Nephron progenitor cell (in vitro differentiated cells): ENCODE data around the gene NPM3.

Source experiments
- DNase-seq: peaks from one replicate; pipeline ENCODE4 v3.0.0; 2021
- H3K27ac Mint-ChIP-seq: 2 replicates; pipeline ENCODE4 v1.8.0; 2021; ENCODE audit warnings: mild to moderate bottlenecking, moderate library complexity, mixed read lengths
- H3K27me3 Mint-ChIP-seq: 2 replicates; pipeline ENCODE4 v1.8.0; 2021; ENCODE audit warnings: mild to moderate bottlenecking, low read depth, mixed read lengths; ENCODE audit not compliant: poor library complexity
- H3K36me3 Mint-ChIP-seq: 2 replicates; pipeline ENCODE4 v1.8.0; 2021; ENCODE audit warnings: low read depth, mixed read lengths
- H3K4me1 Mint-ChIP-seq: 2 replicates; pipeline ENCODE4 v1.8.0; 2021; ENCODE audit warnings: mixed read lengths
- H3K4me3 Mint-ChIP-seq: 2 replicates; pipeline ENCODE4 v1.8.0; 2021; ENCODE audit warnings: mild to moderate bottlenecking, moderate library complexity, mixed read lengths
- H3K9me3 Mint-ChIP-seq: 2 replicates; pipeline ENCODE4 v1.8.0; 2021; ENCODE audit warnings: mild to moderate bottlenecking, moderate library complexity, mixed read lengths
- CTCF ChIP-seq: fragments of 200-600 bp; sonication (generic); IDR thresholded peaks from 2 replicates; pipeline ENCODE4 v1.5.0; 2021; ENCODE audit warnings: antibody characterized with exemption

The NPM3 gene

GRCh38 chr10:101785801-101786200, 2.6 kb upstream of the NPM3 start:
- Mint-ChIP-seq H3K4me1 (peaks cover 37% of the 10 kb centered on the region), H3K9me3 (no peaks in the 10 kb centered on the region), H3K27ac (peak overlapping the region; percentile 50), H3K4me3 (no peak overlapping the region), H3K36me3 (peaks cover 34% of the 10 kb centered on the region), H3K27me3 (no peaks in the 10 kb centered on the region)
- DNase-seq = no peak
- TF ChIP-seq CTCF = no peak

GRCh38 chr10:101784558-101784957, 1.3 kb upstream of the NPM3 start:
- no peak for TF ChIP-seq CTCF
- H3K9me3 Mint-ChIP-seq = no peaks in the 10 kb centered on the region
- peak overlapping the region; percentile 100 for H3K4me3 Mint-ChIP-seq
- no peak for DNase-seq
- no peaks in the 10 kb centered on the region for H3K27me3 Mint-ChIP-seq
- peaks cover 30% of the 10 kb centered on the region for H3K36me3 Mint-ChIP-seq
- H3K27ac Mint-ChIP-seq = peak overlapping the region; percentile 94
- H3K4me1 Mint-ChIP-seq = peaks cover 44% of the 10 kb centered on the region

GRCh38 chr10:101783736-101784118, 481 bp upstream of the NPM3 start:
- no peaks in the 10 kb centered on the region for H3K9me3 Mint-ChIP-seq
- peaks cover 49% of the 10 kb centered on the region for H3K4me1 Mint-ChIP-seq
- no peak for DNase-seq
- no peak for TF ChIP-seq CTCF
- H3K36me3 Mint-ChIP-seq = peaks cover 22% of the 10 kb centered on the region
- H3K27ac Mint-ChIP-seq = peak overlapping the region; percentile 94
- H3K4me3 Mint-ChIP-seq = peak overlapping the region; percentile 100
- H3K27me3 Mint-ChIP-seq = peaks cover 7% of the 10 kb centered on the region

GRCh38 chr10:101781984-101782810, 1.0 kb downstream of the NPM3 start:
- H3K36me3 Mint-ChIP-seq = peaks cover 15% of the 10 kb centered on the region
- peaks cover 22% of the 10 kb centered on the region for H3K27me3 Mint-ChIP-seq
- no peak overlapping the region for H3K27ac Mint-ChIP-seq
- peaks cover 61% of the 10 kb centered on the region for H3K4me1 Mint-ChIP-seq
- peak overlapping the region; percentile 100 for H3K4me3 Mint-ChIP-seq
- DNase-seq = no peak
- TF ChIP-seq CTCF = no peak
- H3K9me3 Mint-ChIP-seq = no peaks in the 10 kb centered on the region

DNA sequence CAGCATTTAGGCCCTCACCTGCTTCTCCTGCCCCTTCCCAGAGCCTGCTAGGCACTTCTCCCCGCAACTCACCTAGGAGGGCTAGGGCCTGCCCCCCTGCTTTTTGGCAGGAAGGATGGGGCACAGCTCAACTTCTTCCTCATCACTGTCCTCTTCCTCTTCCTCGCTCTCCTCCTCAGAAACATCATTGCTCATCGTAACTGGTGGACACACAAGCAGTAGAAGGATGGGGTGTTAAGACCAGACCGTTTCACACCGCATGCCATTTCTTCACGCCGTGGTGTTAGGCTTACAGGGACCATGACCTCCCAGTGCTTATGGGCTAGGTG, 1.6 kb downstream of the NPM3 start:
- TF ChIP-seq CTCF = no peak
- Mint-ChIP-seq H3K9me3 (no peaks in the 10 kb centered on the region), H3K4me3 (peak overlapping the region; percentile 100), H3K4me1 (peaks cover 61% of the 10 kb centered on the region), H3K27me3 (peaks cover 28% of the 10 kb centered on the region), H3K36me3 (peaks cover 12% of the 10 kb centered on the region), H3K27ac (no peak overlapping the region)
- no peak for DNase-seq
